Osteocyte (in vitro differentiated cells): ENCODE measurements around the gene TEX36. TPM values are rescaled to one million over a fixed set of nuclear protein-coding genes. Genes with fewer than 3 reads are reported as not detected.
"Not testable (repeated sequence)": the region's sequence is repeated elsewhere in the genome, so short reads cannot be mapped to it uniquely, and the experiment has no call there.

Experiments used
- DNase-seq: peaks from one replicate; pipeline ENCODE4 v3.0.0; 2021; ENCODE audit warnings: mixed read lengths; ENCODE audit not compliant: unreplicated experiment; ENCODE audit errors: extremely low spot score
- H3K27ac Mint-ChIP-seq: one replicate; pipeline ENCODE4 v1.8.0; 2021; ENCODE audit warnings: mild to moderate bottlenecking, mixed read lengths; ENCODE audit not compliant: unreplicated experiment
- H3K27me3 Mint-ChIP-seq: one replicate; pipeline ENCODE4 v1.8.0; 2021; ENCODE audit warnings: mixed read lengths; ENCODE audit not compliant: unreplicated experiment
- H3K36me3 Mint-ChIP-seq: one replicate; pipeline ENCODE4 v1.8.0; 2021; ENCODE audit warnings: mixed read lengths; ENCODE audit not compliant: unreplicated experiment
- H3K4me1 Mint-ChIP-seq: one replicate; pipeline ENCODE4 v1.8.0; 2021; ENCODE audit warnings: mixed read lengths; ENCODE audit not compliant: unreplicated experiment
- H3K4me3 Mint-ChIP-seq: one replicate; pipeline ENCODE4 v1.8.0; 2021; ENCODE audit warnings: mild to moderate bottlenecking, moderate library complexity, mixed read lengths; ENCODE audit not compliant: unreplicated experiment
- H3K9me3 Mint-ChIP-seq: one replicate; pipeline ENCODE4 v1.8.0; 2021; ENCODE audit warnings: mixed read lengths; ENCODE audit not compliant: unreplicated experiment
- CTCF ChIP-seq: fragments of 200-600 bp; sonication (generic); IDR thresholded peaks from 2 replicates; pipeline ENCODE4 v1.5.0; 2021; ENCODE audit warnings: antibody characterized with exemption, mild to moderate bottlenecking, moderate library complexity
- total RNA-seq: library from RNA; stranded (reverse); gene quantifications from 2 replicates; pipeline ENCODE4 v1.2.1, GENCODE V29; 2021

TEX36 gene
- total RNA-seq, 1 donor from 2014 or later: not detected

GRCh38 chr10:125720002-125720382, 37.0 kb upstream of the TEX36 start:
- H3K36me3 Mint-ChIP-seq: peaks cover 25% of the 10 kb centered on the region
- no peaks in the 10 kb centered on the region for H3K9me3 Mint-ChIP-seq
- no peak for DNase-seq
- H3K4me3 Mint-ChIP-seq: peak overlapping the region; percentile 90
- no peak for TF ChIP-seq CTCF
- H3K27me3 Mint-ChIP-seq: no peaks in the 10 kb centered on the region
- H3K4me1 Mint-ChIP-seq: peaks cover 12% of the 10 kb centered on the region
- peak overlapping the region; percentile 96 for H3K27ac Mint-ChIP-seq

DNA sequence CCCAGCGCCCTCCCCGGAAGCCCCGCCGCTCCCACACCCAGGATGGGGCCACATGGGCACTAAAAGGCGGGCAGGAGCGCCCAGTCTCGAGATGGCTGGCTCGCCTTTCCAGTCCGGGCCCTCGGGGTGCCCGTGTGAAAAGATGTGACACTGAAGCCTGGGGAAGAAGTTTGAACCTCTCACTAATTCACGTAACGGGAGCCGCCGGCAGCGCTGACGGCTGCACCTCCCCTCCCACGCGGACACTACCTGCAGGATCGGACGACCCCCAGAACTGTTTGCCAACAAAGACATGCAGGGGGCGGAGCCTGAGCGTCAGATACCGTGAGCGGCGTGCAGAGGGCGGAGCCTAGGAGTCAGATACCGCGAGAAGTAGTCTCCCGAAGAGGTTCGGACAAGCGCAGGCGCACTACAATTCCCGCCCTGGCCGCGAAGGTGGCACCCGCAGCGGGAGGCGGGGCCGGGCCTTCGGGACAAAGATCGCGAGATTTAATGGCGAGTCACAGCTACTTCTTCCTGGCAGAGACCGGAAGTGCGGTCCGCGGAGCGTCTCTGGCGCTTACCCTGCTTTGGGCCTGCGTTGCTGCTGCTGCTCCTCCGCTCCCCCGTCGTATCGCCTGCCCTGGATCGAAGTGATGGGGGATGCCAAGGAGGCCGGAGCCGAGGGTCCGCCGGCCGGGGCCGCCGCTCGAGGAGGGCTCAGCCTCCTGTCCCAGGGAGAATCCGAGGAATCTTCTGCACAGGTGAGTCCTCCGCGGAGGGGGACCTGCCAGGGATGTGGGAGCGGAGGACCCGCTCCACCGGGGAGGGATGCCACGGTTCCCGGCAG, 36.4 kb upstream of the TEX36 start, which contains the start of gene EDRF1:
EDRF1 (plus strand) TSS at position 537 of the 829 bp plus-strand sequence; CDS start at position 636, 99 bp downstream.
- Mint-ChIP-seq H3K27ac (peak within 1 kb of the TSS; percentile 96), H3K27me3 (no peaks in the 10 kb centered on the region), H3K4me1 (peaks cover 12% of the 10 kb centered on the region), H3K9me3 (no peaks in the 10 kb centered on the region), H3K4me3 (peak within 1 kb of the TSS; percentile 90), H3K36me3 (peaks cover 19% of the 10 kb centered on the region)
- peak; percentile 100 for DNase-seq
- no peak for TF ChIP-seq CTCF

GRCh38 chr10:125714728-125715127, 31.8 kb upstream of the TEX36 start:
- not testable (repeated sequence) for H3K36me3 Mint-ChIP-seq, H3K27ac Mint-ChIP-seq, H3K4me1 Mint-ChIP-seq, H3K4me3 Mint-ChIP-seq, DNase-seq
- Mint-ChIP-seq H3K27me3 (peaks cover 12% of the 10 kb centered on the region), H3K9me3 (peaks cover 12% of the 10 kb centered on the region)

- peaks cover 16% of the 10 kb centered on the region for H3K27me3 Mint-ChIP-seq
- H3K4me1 Mint-ChIP-seq: peaks cover 12% of the 10 kb centered on the region
- H3K4me3 Mint-ChIP-seq: no peak overlapping the region
- TF ChIP-seq CTCF: no peak
- H3K27ac Mint-ChIP-seq: no peak overlapping the region
- H3K36me3 Mint-ChIP-seq: no peaks in the 10 kb centered on the region
- peaks cover 12% of the 10 kb centered on the region for H3K9me3 Mint-ChIP-seq
- DNase-seq: no peak
These were observed 28.3 kb upstream of the TEX36 start for GRCh38 chr10:125711110-125711750.

GRCh38 chr10:125709553-125710474, 26.9 kb upstream of the TEX36 start:
- Mint-ChIP-seq H3K27me3 (peaks cover 16% of the 10 kb centered on the region), H3K4me3 (no peak overlapping the region), H3K9me3 (peaks cover 12% of the 10 kb centered on the region), H3K27ac (no peak overlapping the region), H3K4me1 (peaks cover 12% of the 10 kb centered on the region), H3K36me3 (no peaks in the 10 kb centered on the region)
- TF ChIP-seq CTCF: no peak
- no peak for DNase-seq
